T-helper 2 cell treated with Interferon-gamma antibody and Interleukin-4, amounts not matched to agents 100 ng/mL and 5 ng/mL, for 36 hours (primary cell): ENCODE data around the gene TNFSF13B. TPM values are rescaled to one million over a fixed set of nuclear protein-coding genes. Genes with fewer than 3 reads are reported as not detected.

Source experiments
- intact Hi-C: fragments of 100-400 bp; cut with micrococcal nuclease; formaldehyde crosslinking; loops from one replicate; pipeline ENCODE4 v1.15.1; 2023
- total RNA-seq: library from RNA; stranded (reverse); gene quantifications from 2 replicates; pipeline ENCODE4 v1.2.3, GENCODE V29; 2022

Gene TNFSF13B
- total RNA-seq, 1 donor from 2014 or later: 5.9 TPM

DNA sequence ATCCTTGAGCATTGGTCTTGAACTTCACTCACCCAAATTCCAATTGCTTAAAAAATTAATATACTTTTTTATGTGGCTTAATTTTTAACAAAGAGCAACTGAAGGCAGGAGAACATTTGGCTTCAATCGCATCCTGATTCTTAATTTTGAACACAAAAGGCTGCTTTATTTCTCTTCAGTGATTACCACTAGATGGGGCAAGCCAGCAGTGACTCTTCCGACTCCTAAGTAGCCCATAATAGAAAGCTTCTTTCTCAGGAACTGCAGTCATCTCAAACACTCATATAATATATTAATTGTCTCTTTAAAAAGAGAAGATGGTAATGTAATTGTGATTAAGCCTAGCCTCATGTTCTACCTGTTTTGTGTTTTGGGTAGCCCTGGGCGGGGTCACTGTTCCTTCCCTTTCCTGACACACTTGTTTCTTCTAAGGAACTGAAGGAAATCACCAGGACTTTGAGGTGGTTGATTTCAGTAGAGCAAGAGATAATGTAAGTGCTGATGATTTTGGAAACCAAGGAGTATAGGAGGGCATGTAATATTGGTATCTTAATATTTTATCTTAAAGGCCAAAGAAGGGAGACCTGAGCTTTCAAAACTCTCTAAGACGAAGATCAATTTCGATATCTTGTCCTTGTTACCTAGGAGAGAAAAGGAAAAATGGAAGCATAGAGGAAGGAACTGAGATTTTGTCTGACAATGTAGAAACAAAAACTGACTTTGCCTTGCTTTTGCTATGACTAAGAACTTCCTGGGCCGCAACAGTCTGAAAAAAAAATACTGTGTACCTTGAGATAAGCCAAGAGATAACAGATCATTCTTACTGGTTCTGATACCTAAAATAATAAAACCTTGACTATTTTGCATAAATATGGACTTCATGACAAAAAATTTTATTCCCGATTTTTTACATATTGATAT lies 73.1 kb downstream of the TNFSF13B start:
- intact Hi-C loops: loop anchor here (5.0 kb wide), 3 partner anchors 65 to 555 kb away; no protein-coding TSS in a partner anchor

DNA sequence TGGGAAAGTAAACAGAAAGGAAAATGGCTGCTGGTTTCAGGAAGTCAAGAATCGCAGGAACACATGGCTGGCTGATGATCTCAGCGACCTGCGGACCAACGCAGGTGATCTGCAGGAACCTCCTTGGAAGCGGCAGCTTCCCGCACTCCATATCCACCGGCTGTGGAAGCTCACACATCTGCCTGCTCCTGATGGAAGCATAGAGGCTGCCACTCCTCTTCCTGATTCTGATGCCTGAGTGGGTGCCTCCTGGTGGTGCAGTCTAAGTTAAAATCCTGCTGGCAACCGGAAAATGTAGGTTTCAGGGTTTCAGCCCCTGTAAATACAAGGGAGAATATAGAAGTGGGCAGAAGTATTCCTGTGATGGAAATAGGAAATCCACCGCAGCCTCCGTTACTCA lies 75.5 kb downstream of the TNFSF13B start:
- intact Hi-C loops: no loop called here

DNA sequence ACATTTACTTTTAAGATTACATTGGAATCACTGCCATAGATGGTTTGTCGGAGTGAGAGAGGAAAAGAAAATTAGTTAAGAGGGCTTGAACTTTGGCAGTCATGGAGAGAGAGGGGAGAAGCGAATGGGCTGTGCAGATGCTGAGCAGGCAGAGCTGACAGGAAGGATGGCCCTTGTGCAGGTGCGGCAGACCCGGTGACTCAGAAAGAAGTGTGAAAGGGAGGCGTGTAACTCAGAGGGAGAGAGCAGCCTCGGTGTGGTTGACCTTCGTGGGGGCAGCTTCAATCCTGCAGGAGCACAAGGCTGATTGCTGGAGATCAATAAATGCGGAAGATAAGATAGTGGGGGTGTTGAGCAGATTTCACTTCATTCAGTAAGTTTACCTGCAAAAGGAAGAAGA lies 76.9 kb downstream of the TNFSF13B start:
- intact Hi-C loops: no loop called here

DNA sequence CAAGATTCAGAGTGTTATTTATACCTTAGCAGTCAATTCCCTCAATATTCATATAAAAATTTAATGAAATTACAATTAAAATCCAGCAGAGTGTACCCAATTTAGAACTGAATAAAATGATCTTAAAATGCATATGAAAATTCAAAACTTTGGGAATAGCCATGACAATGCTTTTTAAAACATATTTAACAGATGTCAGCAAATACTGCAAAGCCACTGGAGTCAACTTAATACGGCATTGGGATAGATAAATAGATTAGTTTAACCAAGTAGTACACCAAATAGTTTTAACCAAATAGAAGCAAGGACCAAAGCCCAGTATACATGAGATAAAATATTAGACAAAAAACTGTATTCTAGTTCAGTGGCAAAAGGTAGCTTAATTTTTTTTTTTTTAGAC lies 79.8 kb downstream of the TNFSF13B start:
- intact Hi-C loops: no loop called here

DNA sequence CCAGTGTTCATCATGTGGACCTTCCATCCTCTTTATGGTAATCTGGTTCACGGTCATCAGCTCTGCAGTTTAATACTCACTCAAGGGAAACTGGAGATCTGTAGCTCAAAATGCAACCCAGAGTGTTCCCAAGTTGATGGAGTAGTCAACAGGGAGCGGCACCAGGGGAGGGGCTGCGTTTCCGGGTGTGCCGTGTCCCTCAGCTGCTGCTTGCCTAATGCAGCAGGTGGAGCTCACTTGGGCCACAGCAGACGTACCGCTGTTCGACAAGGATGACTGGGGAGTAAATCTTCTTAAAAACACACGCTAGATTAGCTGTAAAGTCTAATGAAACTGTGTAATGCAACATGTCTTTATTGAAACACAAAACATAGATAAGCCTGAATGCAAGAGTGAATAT lies 81.1 kb downstream of the TNFSF13B start:
- intact Hi-C loops: no loop called here

DNA sequence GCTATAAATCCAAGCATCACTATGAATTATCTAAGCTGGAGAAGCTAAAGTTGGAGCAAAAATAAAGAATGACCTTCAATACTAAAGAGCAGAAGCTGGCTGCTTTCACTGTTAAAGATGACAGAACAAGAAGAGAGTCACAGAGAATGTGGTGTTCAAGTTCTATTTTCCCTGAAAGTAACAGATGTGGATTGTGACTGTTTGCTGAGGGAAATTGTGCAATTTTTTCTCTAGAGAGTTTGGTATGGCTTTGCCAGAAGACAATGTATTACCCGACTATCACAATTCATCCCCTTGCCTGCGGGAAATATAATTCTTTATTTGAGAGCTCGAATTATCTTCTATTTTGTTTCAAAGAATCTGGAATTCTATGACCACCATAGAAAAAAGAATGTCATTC lies 83.1 kb downstream of the TNFSF13B start:
- intact Hi-C loops: no loop called here

DNA sequence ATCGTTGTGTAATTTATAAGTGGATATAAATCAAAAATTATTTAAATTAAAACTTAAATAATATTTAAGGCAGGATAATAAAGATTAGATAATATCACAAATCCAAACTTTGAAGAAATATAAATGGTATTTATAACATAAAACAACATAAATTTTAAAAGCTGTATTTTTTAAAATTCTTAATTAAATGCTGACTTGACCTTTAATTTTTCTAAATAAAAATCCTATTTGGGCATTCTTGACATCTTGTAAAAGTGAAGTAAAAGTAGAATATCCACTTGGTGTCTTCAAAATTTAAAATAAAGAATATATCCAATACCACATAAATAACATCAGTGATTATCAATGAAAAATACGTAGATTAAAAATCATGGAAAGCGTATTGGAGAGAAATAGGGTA lies 87.7 kb downstream of the TNFSF13B start:
- intact Hi-C loops: no loop called here

Other genes with a start within 250 kb of the TNFSF13B start
- gene LIG4, start 54.2 kb upstream of the TNFSF13B start, total RNA-seq: 8.9 TPM in 2 replicates
- 7.8 and 8.1 TPM in 2 replicates for gene ABHD13, start 51.3 kb upstream of the TNFSF13B start, total RNA-seq